Adrenal gland (tissue), 19 donors: Measurements from ENCODE around the gene NAAA. TPM values are rescaled to one million over a fixed set of nuclear protein-coding genes. Genes with fewer than 3 reads are reported as not detected.

Source experiments
- DNase-seq, 7 donors: peaks; one replicate each; pipeline ENCODE4 v3.0.0-alpha.2; 2019 to 2020
- H3K27ac ChIP-seq, 5 donors: fragments of 200-600 bp; sonication (generic) in 4 of 5; 1 replicate in 3 of 5; 2 replicates in 2 of 5; pipeline versions ENCODE4 v1.5.1 to v1.8.0; 2016 to 2020; ENCODE audit warnings: mild to moderate bottlenecking in 1 of 5
- H3K27me3 ChIP-seq: fragments of 200-600 bp; 2 replicates; pipeline ENCODE4 v1.8.0; 2021
- H3K36me3 ChIP-seq, 2 donors: fragments of 200-600 bp; replicated peaks in 1 of 2; 1 replicate in 1 of 2; 2 replicates in 1 of 2; pipeline versions ENCODE4 v1.5.1 to v1.8.0; 2018 to 2022
- H3K4me1 ChIP-seq, 2 donors: fragments of 200-600 bp; replicated peaks in 1 of 2; 1 replicate in 1 of 2; 2 replicates in 1 of 2; pipeline versions ENCODE4 v1.5.1 to v1.8.0; 2018 to 2021
- H3K4me3 ChIP-seq, 4 donors: fragments of 200-600 bp; sonication (generic) in 3 of 4; one replicate each; pipeline ENCODE4 v1.5.1; 2016 to 2018
- H3K9me3 ChIP-seq, 3 donors: fragments of 200-600 bp; sonication (generic) in 1 of 3; replicated peaks in 1 of 3; 1 replicate in 2 of 3; 2 replicates in 1 of 3; pipeline versions ENCODE4 v1.5.1 to v1.8.0; 2016 to 2021
- CTCF ChIP-seq, 6 experiments: fragments of 450-650 bp in 4 of 6; fragments of 200-600 bp in 2 of 6; sonication (generic) in 1 of 6; IDR thresholded peaks; 1 replicate in 5 of 6; 2 replicates in 1 of 6; pipeline versions ENCODE4 v1.5.1 to v1.8.0; 2016 to 2021; ENCODE audit warnings: antibody characterized with exemption in 6 of 6, mild to moderate bottlenecking in 2 of 6, moderate library complexity in 1 of 6
- POLR2A ChIP-seq, 2 donors: fragments of 450-650 bp; IDR thresholded peaks; one replicate each; pipeline ENCODE4 v1.6.1; 2017; ENCODE audit warnings: antibody characterized with exemption in 2 of 2, mild to moderate bottlenecking in 2 of 2, moderate library complexity in 1 of 2
- WGBS, 4 donors: extraction: QIAGEN DNeasy Blood & Tissue Kit in 2 of 4; methylation state at CpG; one replicate each; pipeline versions ENCODE4 v1.1.5 to v1.1.7; 2013 to 2017; 5-methylcytosine and 5-hydroxymethylcytosine counted together
- intact Hi-C, 2 donors: fragments of 100-400 bp; cut with DNase I; formaldehyde crosslinking; loops; one replicate each; pipeline versions ENCODE4 v1.14.1 to v1.15.0; 2022 to 2023
- long read RNA-seq, 10 donors: library from polyadenylated mRNA in 3 of 10; unstranded in 2 of 10; stranded (forward) in 1 of 10; transcript quantifications; one replicate each; pipeline ENCODE4 v2.0.0 and lab custom pipeline, GENCODE V29; 2021 to 2026
- polyA plus RNA-seq, 3 donors: library from polyadenylated mRNA; stranded (reverse); fragments of 200-250 nt in 2 of 3; fragments of 350-450 nt in 1 of 3; fragmentation: Illumina TruSeq in 1 of 3; extraction: RNeasy Lipid Tissue Mini Kit (QIAGEN cat#74804) in 1 of 3; gene quantifications; one replicate each; pipeline ENCODE4 v1.2.3, GENCODE V29; 2013 to 2014
- total RNA-seq, 9 donors: library from RNA; depleted of rRNA in 4 of 9; stranded (reverse); fragments of >200 nt in 4 of 9; fragments of 120-200 nt in 1 of 9; fragmentation: NEBNext Ultra II Directional in 1 of 9; extraction: Animal tissue kit (Norgen Biotek cat#: 25700) in 1 of 9; gene quantifications; one replicate each; pipeline versions ENCODE4 v1.1.0 to v1.2.4, GENCODE V29; 2013 to 2023
- donor health status: healthy with polysubstance abuse.
- donor health status: Bipolar disorder and iron deficiency.
- donor health status: DM: yes; HTN: yes; CAD: no.
- donor health status: DM: no; HTN: no; CAD: no.
- donor health status: DM: no; HTN: no; CAD: no.
- donor health status: DM: yes; HTN: yes; CAD: no.

The NAAA gene
- total RNA-seq (10 to 100 TPM; 19.1 to 75.6 (median 30.1) TPM), polyA plus RNA-seq (10 to 100 TPM in 1 of 3 donors, 1 to 10 TPM in 2; 5.1 to 12.5 (median 7.8) TPM)
- long read RNA-seq, donor 1, transcript NAAA-201 (11 exons, 1,900 nt), result major isoform, 5 of 11 reads
- long read RNA-seq, donor 1, partial matches to known transcripts, result 0 of 11 reads
- long read RNA-seq, donor 1, other reads (novel, unspliced or antisense), result 0 of 11 reads
- long read RNA-seq, donor 2, result 0 reads
- long read RNA-seq, donor 3, partial matches to known transcripts, result 0 of 1 reads
- long read RNA-seq, donor 3, other reads (novel, unspliced or antisense), result 0 of 1 reads
- long read RNA-seq, donor 4, partial matches to known transcripts, result 0 of 9 reads
- long read RNA-seq, donor 4, other reads (novel, unspliced or antisense), result 6 of 9 reads
- long read RNA-seq, donor 5, transcript NAAA-206 (9 exons, 1,300 nt), result major isoform, 21 of 58 reads
- long read RNA-seq, donor 5, transcript NAAA-201 (11 exons, 1,900 nt), result minor isoform, 16 of 58 reads
- long read RNA-seq, donor 5, partial matches to known transcripts, result 2 of 58 reads
- long read RNA-seq, donor 5, other reads (novel, unspliced or antisense), result 16 of 58 reads
- long read RNA-seq, donor 6, partial matches to known transcripts, result 2 of 13 reads
- long read RNA-seq, donor 6, other reads (novel, unspliced or antisense), result 4 of 13 reads
- long read RNA-seq, donor 7, partial matches to known transcripts, result 0 of 7 reads
- long read RNA-seq, donor 7, other reads (novel, unspliced or antisense), result 0 of 7 reads
- long read RNA-seq, donor 8, partial matches to known transcripts, result 0 of 2 reads
- long read RNA-seq, donor 8, other reads (novel, unspliced or antisense), result 0 of 2 reads
- long read RNA-seq, donor 9, partial matches to known transcripts, result 0 of 4 reads
- long read RNA-seq, donor 9, other reads (novel, unspliced or antisense), result 0 of 4 reads
- long read RNA-seq, donor 10, partial matches to known transcripts, result 0 of 1 reads
- long read RNA-seq, donor 10, other reads (novel, unspliced or antisense), result 0 of 1 reads

GRCh38 chr4:75940692-75941253 lies at the start of gene NAAA:
TSS of gene NAAA (minus strand) at chr4:75941013. CDS start at chr4:75940949, 64 bp downstream.
- Histone ChIP-seq H3K4me1 (peaks cover 2 to 10% of the 10 kb centered on the region in 2 donors), H3K36me3 (no peaks in the 10 kb centered on the region), H3K9me3 (no peaks in the 10 kb centered on the region), H3K27me3 (no peaks in the 10 kb centered on the region), H3K4me3 (peak within 1 kb of the TSS; percentile 2 to 78 (median 64)), H3K27ac (peak within 1 kb of the TSS in 4 of 5 donors; percentile 62 to 89 (median 84))
- 0 to 1% (median 0%) methylated on average over 4 to 66 of the region's 66 CpGs for WGBS, 4 donors
- intact Hi-C loops, result no loop called here
- TF ChIP-seq CTCF (IDR thresholded peaks at IDR 0.05), result peak in 3 of 6 experiments; percentile 48 to 55 (median 54)
- TF ChIP-seq POLR2A (IDR thresholded peaks at IDR 0.05), result peak in 1 of 2 donors; percentile 51
- peak; percentile 66 to 90 (median 85) for DNase-seq

DNA sequence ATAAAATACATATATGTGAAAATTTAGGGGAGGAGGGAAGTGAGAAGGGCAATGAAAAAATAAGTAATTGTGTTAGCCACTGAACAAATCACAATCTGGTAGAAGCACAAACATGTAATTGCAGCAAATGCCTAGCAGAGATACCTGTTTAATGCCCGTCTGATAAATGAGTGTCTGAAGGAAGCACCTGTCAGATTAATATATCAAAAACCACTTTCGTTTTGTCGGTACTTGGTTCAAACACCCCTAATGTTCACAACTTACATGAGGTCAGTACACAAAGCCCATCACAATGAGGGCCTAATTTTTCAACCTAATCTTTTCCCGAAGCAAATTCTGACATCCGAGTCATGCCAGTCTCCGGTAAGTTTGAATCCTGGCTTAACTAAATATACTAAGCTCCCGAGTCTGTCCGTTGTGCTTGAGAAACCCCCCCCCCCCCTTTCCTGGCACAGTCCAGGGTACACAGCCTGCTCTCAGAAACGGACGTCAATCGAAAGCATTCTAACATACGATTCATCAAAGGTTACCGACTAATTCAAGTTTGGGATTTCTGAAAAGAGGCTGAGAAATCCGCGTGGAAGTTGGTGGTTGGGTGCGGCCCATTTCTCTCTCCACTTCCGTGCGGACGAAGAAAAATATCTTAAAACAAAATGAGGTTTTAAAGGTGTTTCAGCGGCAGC lies 49.2 kb upstream of the NAAA start:
- peak overlapping the region in 4 of 5 donors; percentile 33 to 66 (median 56) for H3K27ac ChIP-seq
- H3K4me1 ChIP-seq, result peaks cover 7 to 16% of the 10 kb centered on the region in 2 donors
- intact Hi-C loops, result loop anchor here in 1 of 2 donors (5.0 kb wide), 1 partner anchor 77 kb away; no protein-coding TSS in a partner anchor
- H3K27me3 ChIP-seq, result no peaks in the 10 kb centered on the region
- whole genome bisulfite sequencing, 4 donors, result 0 to 1% (median 1%) methylated on average over 20 of the region's 20 CpGs
- no peaks in the 10 kb centered on the region for H3K36me3 ChIP-seq
- no peaks in the 10 kb centered on the region for H3K9me3 ChIP-seq
- TF ChIP-seq CTCF (IDR thresholded peaks at IDR 0.05), result no peak
- no peak for TF ChIP-seq POLR2A (IDR thresholded peaks at IDR 0.05)
- DNase-seq, result no peak
- H3K4me3 ChIP-seq, result peak overlapping the region; percentile 74 to 90 (median 81)

DNA sequence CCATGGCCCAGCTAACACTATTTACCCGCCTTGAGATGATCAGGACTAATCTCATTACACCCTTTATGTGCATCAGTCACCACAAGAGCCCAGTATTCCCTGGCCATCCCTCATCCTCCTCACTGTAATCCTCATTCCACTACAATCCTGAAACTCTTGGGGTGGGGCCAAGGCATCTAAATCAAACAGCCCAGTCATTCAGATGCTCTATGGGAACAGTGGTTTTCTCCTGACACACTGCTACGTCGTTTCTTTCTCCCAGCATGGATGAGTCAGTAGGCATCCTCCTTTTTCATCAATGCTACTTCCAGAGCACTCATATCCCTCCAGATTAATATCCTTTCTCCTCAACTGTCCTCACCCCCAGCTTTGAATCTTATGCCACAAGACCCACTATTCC lies 44.3 kb upstream of the NAAA start:
- Histone ChIP-seq H3K4me1 (peaks cover 7 to 16% of the 10 kb centered on the region in 2 donors), H3K9me3 (no peaks in the 10 kb centered on the region), H3K27me3 (no peaks in the 10 kb centered on the region), H3K4me3 (no peak overlapping the region), H3K36me3 (peaks cover 0 to 11% of the 10 kb centered on the region in 2 donors), H3K27ac (no peak overlapping the region)
- intact Hi-C loops, result no loop called here
- DNase-seq, result peak in 1 of 7 donors; percentile 11
- no peak for TF ChIP-seq CTCF (IDR thresholded peaks at IDR 0.05)
- no peak for TF ChIP-seq POLR2A (IDR thresholded peaks at IDR 0.05)
- 58 to 69% (median 63%) methylated on average over 3 of the region's 3 CpGs for whole genome bisulfite sequencing, 4 donors
